Uterus (tissue), 4 donors: ENCODE data around the gene GLCCI1. TPM values are rescaled to one million over a fixed set of nuclear protein-coding genes. Genes with fewer than 3 reads are reported as not detected.

Source experiments
- DNase-seq, 2 donors: peaks; one replicate each; pipeline ENCODE4 v3.0.0-alpha.2; 2019 to 2020
- H3K27ac ChIP-seq, 2 donors: fragments of 200-600 bp; sonication (generic); 1 replicate in 1 of 2; 2 replicates in 1 of 2; pipeline ENCODE4 v1.5.1; 2016 to 2018
- H3K27me3 ChIP-seq, 2 donors: fragments of 200-600 bp; sonication (generic); one replicate each; pipeline ENCODE4 v1.5.1; 2018 to 2019; ENCODE audit warnings: control low read depth in 1 of 2
- H3K36me3 ChIP-seq, 2 donors: fragments of 200-600 bp; sonication (generic); one replicate each; pipeline ENCODE4 v1.5.1; 2019; ENCODE audit warnings: control low read depth in 1 of 2
- H3K4me1 ChIP-seq, 2 donors: fragments of 200-600 bp; sonication (generic); one replicate each; pipeline ENCODE4 v1.5.1; 2018 to 2019; ENCODE audit warnings: control low read depth in 1 of 2
- H3K4me3 ChIP-seq, 2 donors: fragments of 200-600 bp; sonication (generic); 1 replicate in 1 of 2; 2 replicates in 1 of 2; pipeline ENCODE4 v1.5.1; 2018 to 2019; ENCODE audit warnings: mild to moderate bottlenecking in 1 of 2
- H3K9me3 ChIP-seq, 2 donors: fragments of 200-600 bp; sonication (generic); one replicate each; pipeline ENCODE4 v1.5.1; 2019; ENCODE audit warnings: control low read depth in 1 of 2
- POLR2A ChIP-seq, 2 donors: fragments of 450-650 bp; IDR thresholded peaks; one replicate each; pipeline ENCODE4 v1.6.1; 2016; ENCODE audit warnings: antibody characterized with exemption in 2 of 2, mild to moderate bottlenecking in 1 of 2, moderate library complexity in 1 of 2
- intact Hi-C: fragments of 100-400 bp; cut with DNase I; formaldehyde crosslinking; loops from one replicate; pipeline ENCODE4 v1.15.1; 2023; ENCODE audit warnings: low total_unique reads
- total RNA-seq, 4 donors: library from RNA; depleted of rRNA in 3 of 4; stranded (reverse); fragments of >200 nt in 3 of 4; gene quantifications; one replicate each; pipeline versions ENCODE4 v1.1.0 to v1.2.4, GENCODE V29; 2014 to 2023
- TF ChIP-seq, protein P1 (sequence below), 4 experiments: fragments of 200-600 bp in 2 of 4; fragments of 450-650 bp in 2 of 4; sonication (generic) in 2 of 4; IDR thresholded peaks; one replicate each; pipeline ENCODE4 v1.5.1; 2016 to 2019; ENCODE audit warnings: antibody characterized with exemption in 4 of 4, mild to moderate bottlenecking in 2 of 4, moderate library complexity in 1 of 4
- donor health status: DM: yes; HTN: yes; CAD: no.

GLCCI1 gene
- total RNA-seq, 4 donors from 2014 or later, result 2.9 to 21.6 (median 9.0) TPM

GRCh38 chr7:7959979-7960670, 8.5 kb upstream of the GLCCI1 start:
- H3K36me3 ChIP-seq, result no peaks in the 10 kb centered on the region
- no peak overlapping the region for H3K27ac ChIP-seq
- H3K4me3 ChIP-seq, result no peak overlapping the region
- intact Hi-C loops, result no loop called here
- DNase-seq, result no peak
- H3K27me3 ChIP-seq, result no peaks in the 10 kb centered on the region
- TF ChIP-seq, protein P1, sequence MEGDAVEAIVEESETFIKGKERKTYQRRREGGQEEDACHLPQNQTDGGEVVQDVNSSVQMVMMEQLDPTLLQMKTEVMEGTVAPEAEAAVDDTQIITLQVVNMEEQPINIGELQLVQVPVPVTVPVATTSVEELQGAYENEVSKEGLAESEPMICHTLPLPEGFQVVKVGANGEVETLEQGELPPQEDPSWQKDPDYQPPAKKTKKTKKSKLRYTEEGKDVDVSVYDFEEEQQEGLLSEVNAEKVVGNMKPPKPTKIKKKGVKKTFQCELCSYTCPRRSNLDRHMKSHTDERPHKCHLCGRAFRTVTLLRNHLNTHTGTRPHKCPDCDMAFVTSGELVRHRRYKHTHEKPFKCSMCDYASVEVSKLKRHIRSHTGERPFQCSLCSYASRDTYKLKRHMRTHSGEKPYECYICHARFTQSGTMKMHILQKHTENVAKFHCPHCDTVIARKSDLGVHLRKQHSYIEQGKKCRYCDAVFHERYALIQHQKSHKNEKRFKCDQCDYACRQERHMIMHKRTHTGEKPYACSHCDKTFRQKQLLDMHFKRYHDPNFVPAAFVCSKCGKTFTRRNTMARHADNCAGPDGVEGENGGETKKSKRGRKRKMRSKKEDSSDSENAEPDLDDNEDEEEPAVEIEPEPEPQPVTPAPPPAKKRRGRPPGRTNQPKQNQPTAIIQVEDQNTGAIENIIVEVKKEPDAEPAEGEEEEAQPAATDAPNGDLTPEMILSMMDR (IDR thresholded peaks at IDR 0.05), result no peak
- no peak for TF ChIP-seq POLR2A (IDR thresholded peaks at IDR 0.05)
- H3K4me1 ChIP-seq, result no peaks in the 10 kb centered on the region
- no peaks in the 10 kb centered on the region for H3K9me3 ChIP-seq

GRCh38 chr7:7962851-7963250, 5.7 kb upstream of the GLCCI1 start:
- no peak for TF ChIP-seq POLR2A (IDR thresholded peaks at IDR 0.05)
- TF ChIP-seq, protein P1 (IDR thresholded peaks at IDR 0.05), result no peak
- H3K4me3 ChIP-seq, result no peak overlapping the region
- no peaks in the 10 kb centered on the region for H3K4me1 ChIP-seq
- H3K9me3 ChIP-seq, result no peaks in the 10 kb centered on the region
- no peak overlapping the region for H3K27ac ChIP-seq
- no peak for DNase-seq
- intact Hi-C loops, result no loop called here
- H3K27me3 ChIP-seq, result no peaks in the 10 kb centered on the region
- no peaks in the 10 kb centered on the region for H3K36me3 ChIP-seq

DNA sequence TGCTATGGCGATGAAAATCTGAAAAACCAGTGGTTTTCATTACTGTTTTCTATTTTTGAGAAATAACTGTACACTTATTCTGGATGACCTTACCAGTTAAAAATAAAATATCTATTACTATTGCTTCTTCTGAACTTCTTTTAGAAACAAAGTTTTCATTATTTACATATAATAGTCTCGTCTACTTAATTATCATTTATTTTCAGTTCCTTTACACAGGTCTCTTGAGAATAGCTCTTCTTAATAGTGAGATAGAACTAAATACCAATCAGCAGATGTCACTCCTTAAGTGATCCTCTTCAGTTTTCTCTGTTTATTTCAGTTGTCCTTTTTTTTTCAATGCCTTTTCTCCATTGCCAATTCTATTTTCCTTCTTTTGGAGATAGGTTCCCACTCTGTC, 4.3 kb upstream of the GLCCI1 start:
- Histone ChIP-seq H3K27ac (no peak overlapping the region), H3K36me3 (no peaks in the 10 kb centered on the region), H3K27me3 (no peaks in the 10 kb centered on the region), H3K4me3 (no peak overlapping the region), H3K4me1 (no peaks in the 10 kb centered on the region), H3K9me3 (no peaks in the 10 kb centered on the region)
- no peak for DNase-seq
- intact Hi-C loops, result no loop called here
- no peak for TF ChIP-seq POLR2A (IDR thresholded peaks at IDR 0.05)
- TF ChIP-seq, protein P1 (IDR thresholded peaks at IDR 0.05), result no peak

- no peaks in the 10 kb centered on the region for H3K9me3 ChIP-seq
- H3K36me3 ChIP-seq, result no peaks in the 10 kb centered on the region
- H3K4me1 ChIP-seq, result no peaks in the 10 kb centered on the region
- no peak overlapping the region for H3K27ac ChIP-seq
- intact Hi-C loops, result no loop called here
- TF ChIP-seq, protein P1 (IDR thresholded peaks at IDR 0.05), result no peak
- no peak for TF ChIP-seq POLR2A (IDR thresholded peaks at IDR 0.05)
- H3K4me3 ChIP-seq, result no peak overlapping the region
- no peak for DNase-seq
- H3K27me3 ChIP-seq, result no peaks in the 10 kb centered on the region
Observed at GRCh38 chr7:7964691-7965090, 3.9 kb upstream of the GLCCI1 start.

- Histone ChIP-seq H3K9me3 (no peaks in the 10 kb centered on the region), H3K27me3 (no peaks in the 10 kb centered on the region), H3K4me1 (no peaks in the 10 kb centered on the region), H3K4me3 (no peak overlapping the region), H3K27ac (no peak overlapping the region), H3K36me3 (no peaks in the 10 kb centered on the region)
- TF ChIP-seq POLR2A (IDR thresholded peaks at IDR 0.05), result no peak
- TF ChIP-seq, protein P1 (IDR thresholded peaks at IDR 0.05), result no peak
- DNase-seq, result no peak
- intact Hi-C loops, result no loop called here
Observed at GRCh38 chr7:7965301-7965700, 3.3 kb upstream of the GLCCI1 start.
